Measurements from ENCODE around the gene LRRC3. TPM values are rescaled to one million over a fixed set of nuclear protein-coding genes. Genes with fewer than 3 reads are reported as not detected.
A peak's percentile ranks its signal among the peaks of the same experiment; 100 is the strongest.

The LRRC3 gene, protein sequence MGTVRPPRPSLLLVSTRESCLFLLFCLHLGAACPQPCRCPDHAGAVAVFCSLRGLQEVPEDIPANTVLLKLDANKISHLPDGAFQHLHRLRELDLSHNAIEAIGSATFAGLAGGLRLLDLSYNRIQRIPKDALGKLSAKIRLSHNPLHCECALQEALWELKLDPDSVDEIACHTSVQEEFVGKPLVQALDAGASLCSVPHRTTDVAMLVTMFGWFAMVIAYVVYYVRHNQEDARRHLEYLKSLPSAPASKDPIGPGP
- polyA plus RNA-seq (2013, experiment 1 of 2) = 2.9 TPM
- polyA plus RNA-seq (2013, experiment 2 of 2) = 3.1 TPM

GRCh38 chr21:44454747-44455523, at the start of gene LRRC3:
Gene LRRC3 (plus strand): TSS chr21:44455510. CDS start chr21:44456645, 1,135 bp downstream.
- Histone ChIP-seq H3K18ac (ENCODE audit: low read depth in 1 of 2, low read length in 2 of 2) (peak within 1 kb of the TSS in 1 of 2 experiments; percentile 37), H3K23ac (ENCODE audit: low read length in 2 of 2) (no peak within 1 kb of the TSS), H3K36me3 (ENCODE audit: control insufficient read depth in 1 of 2, insufficient read depth in 2 of 2, low read depth in 1 of 2, low read length in 2 of 2) (peaks cover 0 to 7% of the 10 kb centered on the region in 2 experiments), H3K9me3 (ENCODE audit: control insufficient read depth, low read length) (peaks cover 7% of the 10 kb centered on the region), H2BK15ac (ENCODE audit: low read depth, poor library complexity, severe bottlenecking) (peak within 1 kb of the TSS; percentile 57), H3K9ac (ENCODE audit: low read length) (peak within 1 kb of the TSS; percentile 61), H2BK120ac (ENCODE audit: low read depth, low read length) (peak within 1 kb of the TSS; percentile 67), H2BK12ac (ENCODE audit: low read length in 2 of 2) (no peak within 1 kb of the TSS), H3K27me3 (ENCODE audit: control insufficient read depth in 1 of 2, insufficient read depth in 1 of 2, low read length in 2 of 2) (peaks cover 20 to 25% of the 10 kb centered on the region in 2 experiments), H2AK5ac (ENCODE audit: low read length, severe bottlenecking) (no peak within 1 kb of the TSS), H2BK5ac (ENCODE audit: low read depth, low read length, poor library complexity, severe bottlenecking) (no peak within 1 kb of the TSS), H2AFZ (ENCODE audit: low read depth, low read length) (peak within 1 kb of the TSS; percentile 58), H3K14ac (ENCODE audit: low read length in 2 of 2) (no peak within 1 kb of the TSS), H3K79me1 (replicated peaks; ENCODE audit: low read length, poor library complexity, severe bottlenecking) (no peaks in the 10 kb centered on the region), H3K27ac (ENCODE audit: low read length, poor library complexity, severe bottlenecking) (no peak within 1 kb of the TSS), H3K4me2 (ENCODE audit: low read length, poor library complexity, severe bottlenecking) (peak within 1 kb of the TSS; percentile 88), H3K4me1 (ENCODE audit: control insufficient read depth, insufficient read depth, low read depth, low read length) (peaks cover 9% of the 10 kb centered on the region), H4K8ac (ENCODE audit: low read length) (no peak within 1 kb of the TSS), H3K4ac (ENCODE audit: low read depth in 1 of 2, low read length in 2 of 2) (no peak within 1 kb of the TSS), H3K4me3 (ENCODE audit: insufficient read depth in 1 of 2, low read depth in 1 of 2, low read length in 2 of 2) (peak within 1 kb of the TSS; percentile 61 to 76), H4K91ac (ENCODE audit: low read length) (no peak within 1 kb of the TSS)
- 17% methylated on average over 13 of the region's 45 CpGs for WGBS
- DNase-seq = peak; percentile 85

GRCh38 chr21:44405948-44406872, 49.1 kb upstream of the LRRC3 start:
- Histone ChIP-seq H2BK120ac (ENCODE audit: low read depth, low read length) (no peak overlapping the region), H2AK5ac (ENCODE audit: low read length, severe bottlenecking) (no peak overlapping the region), H3K79me1 (replicated peaks; ENCODE audit: low read length, poor library complexity, severe bottlenecking) (no peaks in the 10 kb centered on the region), H3K23ac (ENCODE audit: low read length in 2 of 2) (no peak overlapping the region), H3K4ac (ENCODE audit: low read depth in 1 of 2, low read length in 2 of 2) (no peak overlapping the region), H2BK15ac (ENCODE audit: low read depth, poor library complexity, severe bottlenecking) (no peak overlapping the region), H2BK5ac (ENCODE audit: low read depth, low read length, poor library complexity, severe bottlenecking) (no peak overlapping the region), H3K27ac (ENCODE audit: low read length, poor library complexity, severe bottlenecking) (no peak overlapping the region), H4K8ac (ENCODE audit: low read length) (no peak overlapping the region), H3K9me3 (ENCODE audit: control insufficient read depth, low read length) (no peaks in the 10 kb centered on the region), H3K9ac (ENCODE audit: low read length) (no peak overlapping the region), H2AFZ (ENCODE audit: low read depth, low read length) (no peak overlapping the region), H3K4me3 (ENCODE audit: insufficient read depth in 1 of 2, low read depth in 1 of 2, low read length in 2 of 2) (no peak overlapping the region), H2BK12ac (ENCODE audit: low read length in 2 of 2) (no peak overlapping the region), H4K91ac (ENCODE audit: low read length) (no peak overlapping the region), H3K4me2 (ENCODE audit: low read length, poor library complexity, severe bottlenecking) (no peak overlapping the region), H3K14ac (ENCODE audit: low read length in 2 of 2) (no peak overlapping the region), H3K4me1 (ENCODE audit: control insufficient read depth, insufficient read depth, low read depth, low read length) (peaks cover 4% of the 10 kb centered on the region), H3K18ac (ENCODE audit: low read depth in 1 of 2, low read length in 2 of 2) (no peak overlapping the region), H3K27me3 (ENCODE audit: control insufficient read depth in 1 of 2, insufficient read depth in 1 of 2, low read length in 2 of 2) (no peaks in the 10 kb centered on the region), H3K36me3 (ENCODE audit: control insufficient read depth in 1 of 2, insufficient read depth in 2 of 2, low read depth in 1 of 2, low read length in 2 of 2) (no peaks in the 10 kb centered on the region)
- DNase-seq = peak; percentile 80
- 70% methylated on average over 35 of the region's 37 CpGs for WGBS

DNA sequence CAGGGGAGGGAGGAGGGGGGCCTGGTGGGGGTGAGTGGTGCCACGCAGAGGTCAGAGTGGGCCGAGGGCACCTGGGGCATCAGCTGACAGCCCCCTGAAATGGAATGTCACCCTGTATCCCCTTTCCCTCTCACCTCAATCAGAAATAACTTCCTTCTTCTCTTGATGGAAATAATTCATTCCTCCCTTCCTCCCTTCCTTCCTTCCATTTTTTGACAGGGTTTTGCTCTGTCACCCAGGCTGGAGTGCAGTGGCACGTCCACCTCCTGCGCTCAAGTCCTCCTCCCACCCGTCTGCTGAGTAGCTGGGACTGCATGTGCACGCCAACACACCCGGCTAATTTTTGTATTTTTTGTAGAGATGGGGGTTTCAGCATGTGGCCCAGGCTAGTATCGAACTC, 48.4 kb upstream of the LRRC3 start:
- Histone ChIP-seq H3K4me1 (ENCODE audit: control insufficient read depth, insufficient read depth, low read depth, low read length) (peaks cover 4% of the 10 kb centered on the region), H3K4me2 (ENCODE audit: low read length, poor library complexity, severe bottlenecking) (no peak overlapping the region), H3K9me3 (ENCODE audit: control insufficient read depth, low read length) (no peaks in the 10 kb centered on the region), H3K79me1 (replicated peaks; ENCODE audit: low read length, poor library complexity, severe bottlenecking) (no peaks in the 10 kb centered on the region), H3K14ac (ENCODE audit: low read length in 2 of 2) (no peak overlapping the region), H3K4me3 (ENCODE audit: insufficient read depth in 1 of 2, low read depth in 1 of 2, low read length in 2 of 2) (no peak overlapping the region), H3K23ac (ENCODE audit: low read length in 2 of 2) (no peak overlapping the region), H3K9ac (ENCODE audit: low read length) (no peak overlapping the region), H2BK120ac (ENCODE audit: low read depth, low read length) (no peak overlapping the region), H2AFZ (ENCODE audit: low read depth, low read length) (no peak overlapping the region), H2BK15ac (ENCODE audit: low read depth, poor library complexity, severe bottlenecking) (no peak overlapping the region), H3K27me3 (ENCODE audit: control insufficient read depth in 1 of 2, insufficient read depth in 1 of 2, low read length in 2 of 2) (no peaks in the 10 kb centered on the region), H3K18ac (ENCODE audit: low read depth in 1 of 2, low read length in 2 of 2) (no peak overlapping the region), H4K91ac (ENCODE audit: low read length) (no peak overlapping the region), H2BK12ac (ENCODE audit: low read length in 2 of 2) (no peak overlapping the region), H4K8ac (ENCODE audit: low read length) (no peak overlapping the region), H3K27ac (ENCODE audit: low read length, poor library complexity, severe bottlenecking) (no peak overlapping the region), H3K36me3 (ENCODE audit: control insufficient read depth in 1 of 2, insufficient read depth in 2 of 2, low read depth in 1 of 2, low read length in 2 of 2) (no peaks in the 10 kb centered on the region), H2BK5ac (ENCODE audit: low read depth, low read length, poor library complexity, severe bottlenecking) (no peak overlapping the region), H3K4ac (ENCODE audit: low read depth in 1 of 2, low read length in 2 of 2) (no peak overlapping the region), H2AK5ac (ENCODE audit: low read length, severe bottlenecking) (no peak overlapping the region)
- whole genome bisulfite sequencing = 76% methylated on average over 6 of the region's 8 CpGs
- no peak for DNase-seq
